NCI-H82 treated with DMSO at 0.1 percent for 48 hours (cell line): ENCODE measurements around the gene AIDA.
A peak's percentile ranks its signal among the peaks of the same experiment; 100 is the strongest.
"Not testable (repeated sequence)": the region's sequence is repeated elsewhere in the genome, so short reads cannot be mapped to it uniquely, and the experiment has no call there.

Experiments used
- DNase-seq: peaks from one replicate; lab custom pipeline; 2025; ENCODE audit not compliant: unreplicated experiment; lab: John Stamatoyannopoulos, UW

Gene AIDA

DNA sequence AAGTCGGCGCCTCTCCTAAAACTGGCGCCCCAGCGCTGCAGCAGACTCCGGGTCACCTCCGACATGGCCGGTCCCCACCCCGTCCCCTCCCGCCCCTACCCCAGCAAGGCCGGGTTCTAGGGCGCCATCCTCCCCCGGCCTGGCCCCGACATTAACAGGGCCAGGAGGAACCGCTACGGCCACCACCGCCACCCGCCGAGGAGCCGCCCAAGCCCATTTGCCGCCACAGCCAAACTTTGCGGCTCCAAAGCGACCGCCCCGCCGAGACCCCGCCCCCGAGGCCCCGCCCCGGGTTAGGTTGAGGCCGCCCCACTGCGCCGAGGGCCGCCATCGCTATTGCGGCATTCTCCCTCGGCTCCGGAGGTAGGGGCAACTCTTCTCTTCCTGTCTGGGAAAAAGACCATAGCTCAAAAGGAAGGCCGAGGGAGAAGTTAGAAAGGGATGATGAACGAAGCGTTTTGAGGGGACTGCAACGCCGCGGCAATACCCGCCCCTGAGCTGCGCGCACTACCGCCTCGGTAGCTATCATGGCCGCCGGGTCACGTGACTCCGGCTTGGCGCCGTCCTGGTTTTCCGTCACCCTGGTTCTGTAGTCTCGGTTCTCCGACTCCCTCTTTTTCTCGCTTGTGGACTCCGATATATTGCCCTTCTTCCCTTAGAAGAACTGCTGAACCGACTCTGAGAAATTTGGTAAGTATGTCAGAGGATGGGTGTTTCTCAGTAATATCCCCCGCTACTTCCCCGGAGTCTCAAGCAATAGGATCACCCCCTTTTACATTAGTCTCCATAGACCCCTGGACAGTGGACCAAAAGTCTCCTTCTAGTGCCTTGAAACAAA is at the start of gene AIDA, which contains the start of gene BROX:
Gene AIDA (minus strand): TSS at position 239 of the 838 bp plus-strand sequence. CDS start 174 bp downstream, at position 65.
Gene BROX (plus strand): TSS at position 312 of the 838 bp plus-strand sequence. CDS start 3,136 bp downstream, outside the sequence.
- peak; percentile 77 for DNase-seq

GRCh38 chr1:222761083-222761482 is 48.8 kb upstream of the AIDA start:
- DNase-seq = no peak

DNA sequence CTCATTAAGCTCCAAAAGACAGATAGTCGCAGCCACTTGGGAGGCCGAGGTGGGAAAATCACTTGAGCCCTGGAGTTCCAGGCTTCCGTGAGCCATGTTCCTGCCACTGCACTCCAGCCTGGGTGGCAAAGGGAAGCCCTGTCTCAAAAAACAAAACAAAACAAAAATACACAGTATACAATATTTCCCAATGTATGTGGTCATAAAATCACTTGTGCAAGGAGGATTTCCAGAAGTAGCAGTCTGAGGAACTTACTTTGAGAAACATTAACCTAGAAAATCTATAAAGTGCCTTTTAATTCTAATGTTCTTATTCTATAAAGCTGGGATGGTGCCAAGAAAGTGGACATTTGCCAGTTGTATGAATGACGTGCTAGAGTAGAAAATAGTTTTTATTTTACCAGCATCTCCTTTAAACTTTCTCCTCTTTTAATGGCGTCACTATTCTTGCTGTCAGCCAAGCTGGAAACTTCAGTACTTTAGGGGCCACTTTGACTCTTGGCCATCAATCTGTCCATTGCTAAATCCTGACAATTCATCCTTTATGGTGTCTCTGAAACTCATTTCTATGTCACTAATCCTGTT is 47.3 kb upstream of the AIDA start:
- DNase-seq = no peak

DNA sequence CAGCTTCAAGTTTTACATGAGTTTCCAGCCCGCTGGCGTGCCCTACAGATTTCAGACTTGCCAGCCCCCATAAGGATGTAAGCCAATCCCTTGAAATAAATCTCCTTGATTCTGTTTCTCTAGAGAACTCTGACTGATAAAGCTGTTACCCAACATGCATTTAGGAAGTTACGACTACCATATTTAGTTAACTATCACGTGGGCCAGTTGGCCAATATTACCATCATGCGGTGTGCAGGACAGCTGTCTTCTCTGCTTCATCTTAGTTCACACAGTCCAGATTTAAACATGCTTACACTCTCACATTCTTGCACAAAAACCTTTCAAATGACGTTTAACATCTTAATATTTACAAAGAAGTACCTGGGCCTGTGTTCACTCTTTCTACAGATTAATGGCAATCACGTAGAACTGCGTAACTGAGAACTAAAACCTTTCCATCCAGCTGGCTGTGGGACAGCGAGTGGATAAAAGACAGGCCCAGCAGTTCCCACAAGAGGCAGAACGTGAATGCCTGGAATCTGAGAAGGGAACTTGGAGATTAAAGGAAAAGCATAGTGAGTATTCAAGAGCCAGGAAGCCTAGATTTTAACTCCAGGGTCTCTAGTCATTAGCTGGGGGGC is 45.5 kb upstream of the AIDA start:
- DNase-seq = no peak

GRCh38 chr1:222754366-222755139 is 42.3 kb upstream of the AIDA start:
- no peak for DNase-seq

DNA sequence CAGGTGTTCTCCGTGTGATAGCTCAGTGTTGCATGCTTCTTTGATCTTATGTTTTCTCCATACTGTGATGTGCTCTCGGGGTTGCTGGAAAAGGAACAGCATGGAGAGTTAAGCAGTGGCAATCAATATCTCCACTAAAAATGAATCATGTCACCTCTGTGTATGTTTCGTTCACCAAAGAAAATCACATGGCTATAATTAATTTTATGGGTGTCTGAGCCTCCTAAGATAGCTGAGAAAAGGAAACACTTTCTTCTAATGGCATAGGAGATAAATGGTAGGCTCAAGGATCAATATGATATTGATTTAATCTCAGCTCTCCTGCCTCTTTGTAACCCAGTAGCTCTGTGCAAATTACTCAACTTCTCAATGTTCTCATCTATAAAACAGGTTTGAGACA is 39.0 kb upstream of the AIDA start:
- DNase-seq = no peak

DNA sequence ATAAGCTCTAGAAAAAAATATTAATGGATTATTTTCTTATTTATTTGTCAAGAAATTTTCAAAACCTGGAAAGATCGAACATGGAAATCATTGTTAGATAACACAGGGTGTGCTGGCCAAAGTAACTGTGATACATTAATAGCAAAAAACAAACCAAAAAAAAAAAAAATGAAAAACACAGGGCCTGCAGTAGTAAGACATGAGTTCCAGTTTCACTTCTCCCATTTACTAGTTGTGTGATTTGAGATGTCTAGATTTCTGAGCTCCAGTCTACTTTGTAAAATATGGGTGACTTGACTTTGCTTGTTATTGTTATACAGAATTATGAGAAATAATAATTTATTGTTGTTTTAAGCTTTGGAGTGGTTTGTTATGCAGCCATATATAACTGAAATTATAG is 38.4 kb upstream of the AIDA start:
- DNase-seq = no peak

DNA sequence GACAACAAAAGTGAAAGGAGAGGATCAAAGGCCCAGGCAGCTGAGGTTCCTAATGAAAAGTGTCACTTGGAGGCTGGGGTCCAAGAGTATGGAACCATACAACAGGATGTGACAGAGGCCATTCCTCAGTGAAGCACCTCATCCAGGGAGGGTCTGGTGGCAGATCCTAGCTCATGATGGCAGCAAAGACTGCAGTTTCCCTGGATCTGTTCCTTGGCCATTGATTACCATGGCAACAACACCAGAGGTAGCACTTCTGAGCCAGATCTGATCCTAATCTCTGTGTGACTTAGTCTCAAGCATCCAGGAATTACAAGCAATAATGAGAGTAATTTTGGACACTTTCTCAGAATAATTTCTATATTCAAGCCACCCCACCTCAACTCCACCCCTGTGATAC is 37.6 kb upstream of the AIDA start:
- DNase-seq = no peak

GRCh38 chr1:222741630-222742457 is 29.6 kb upstream of the AIDA start:
- DNase-seq = not testable (repeated sequence)

DNA sequence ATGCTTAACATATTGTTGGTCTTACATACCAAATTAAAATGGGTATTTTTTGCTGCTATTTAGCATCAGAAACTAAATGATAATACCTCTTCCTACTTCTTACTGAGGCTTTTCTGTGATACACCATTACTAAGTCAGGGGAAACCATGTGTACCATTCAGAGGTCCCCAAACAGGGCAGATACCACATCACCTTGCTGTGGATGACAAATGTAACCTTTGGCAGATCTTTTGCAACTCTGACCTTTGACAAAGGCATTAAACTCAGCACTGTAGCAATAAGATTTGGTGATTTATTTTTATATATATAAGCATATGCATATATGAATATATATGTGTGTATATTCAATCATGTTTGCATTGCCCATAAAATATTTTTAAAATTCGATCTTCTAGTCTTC is 27.6 kb upstream of the AIDA start:
- no peak for DNase-seq

GRCh38 chr1:222739465-222739864 is 27.2 kb upstream of the AIDA start:
- no peak for DNase-seq

GRCh38 chr1:222736972-222737371 is 24.7 kb upstream of the AIDA start, which contains the start of gene FAM177B:
Gene FAM177B, plus strand, starts transcription at chr1:222737202. Its CDS starts 9,344 bp downstream, at chr1:222746546.
- no peak for DNase-seq

DNA sequence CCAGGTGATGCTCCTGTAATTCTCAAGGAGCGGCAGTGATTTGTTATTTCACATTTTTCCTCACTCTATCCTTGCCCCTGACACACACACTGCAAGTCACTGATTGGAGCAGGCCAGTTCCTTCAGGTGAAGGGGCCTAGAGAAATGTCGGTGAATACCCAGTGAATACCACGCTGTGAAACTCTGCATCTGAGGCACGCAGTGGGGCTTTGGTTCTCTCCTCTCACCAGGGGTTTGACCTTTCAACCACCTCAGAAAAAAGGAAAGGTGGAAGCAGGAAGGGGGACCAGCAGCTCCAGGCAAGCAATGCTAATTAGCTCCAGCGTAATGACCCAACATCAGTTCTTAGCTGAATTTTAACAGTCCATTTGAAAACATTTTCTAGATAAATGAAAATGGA is 24.2 kb upstream of the AIDA start:
- no peak for DNase-seq

DNA sequence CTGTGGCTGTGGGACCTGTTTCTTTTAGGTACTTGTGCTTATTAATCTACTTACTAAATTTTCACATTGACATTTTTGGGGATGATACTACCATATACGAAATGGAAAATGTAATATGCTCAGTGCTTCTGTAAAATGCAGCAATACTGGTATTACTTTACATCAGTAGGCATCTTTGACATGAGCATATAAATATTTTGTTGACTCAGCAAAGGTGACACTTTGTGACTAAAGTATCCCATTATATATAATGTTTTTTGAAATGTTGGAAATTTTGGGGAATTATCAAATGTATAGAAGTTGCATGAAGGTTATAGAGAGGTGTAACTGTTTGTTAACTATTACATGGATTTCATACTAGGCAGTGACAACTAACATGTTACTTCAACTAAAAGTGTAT is 22.4 kb upstream of the AIDA start:
- DNase-seq = no peak

DNA sequence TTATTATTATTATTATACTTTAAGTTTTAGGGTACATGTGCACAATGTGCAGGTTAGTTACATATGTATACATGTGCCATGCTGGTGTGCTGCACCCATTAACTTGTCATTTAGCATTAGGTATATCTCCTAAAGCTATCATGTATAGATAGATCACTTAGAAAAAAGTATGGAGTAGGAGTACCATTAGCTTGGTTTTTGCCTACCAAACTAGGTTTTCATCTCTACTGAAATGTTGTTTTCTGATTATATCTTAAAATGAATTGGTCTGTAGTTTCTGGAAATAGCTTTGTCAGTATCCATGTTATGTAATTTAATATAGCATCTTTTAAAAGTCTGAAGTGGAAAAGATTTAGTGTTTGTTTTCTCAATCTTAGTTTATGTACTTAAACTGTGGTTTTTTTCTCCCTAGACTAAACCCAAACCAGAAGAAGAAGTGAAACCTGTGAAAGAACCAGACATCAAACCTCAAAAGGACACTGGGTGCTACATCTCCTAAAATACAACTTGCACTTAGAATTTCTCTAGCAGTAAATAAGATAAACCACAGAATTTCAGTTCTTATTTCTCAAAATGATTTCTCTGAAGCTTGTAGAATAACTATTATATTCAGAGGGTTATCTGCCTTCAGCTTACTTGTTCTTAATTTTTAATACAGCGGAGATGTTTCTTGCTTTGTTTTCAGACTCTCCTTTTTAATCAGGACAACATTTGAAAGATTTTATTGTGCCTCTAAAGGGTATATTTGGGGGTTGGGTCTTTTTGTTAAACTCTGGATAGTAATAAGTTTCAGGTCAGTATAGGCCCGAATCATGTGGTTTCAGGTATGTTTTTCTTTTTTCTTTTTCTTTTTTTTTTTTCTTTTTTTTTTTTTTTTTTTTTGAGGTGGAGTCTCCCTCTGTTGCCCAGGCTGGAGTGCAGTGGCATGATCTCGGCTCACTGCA is 20.2 kb upstream of the AIDA start:
- no peak for DNase-seq

- no peak for DNase-seq
Observed at GRCh38 chr1:222730866-222731265, 18.6 kb upstream of the AIDA start.

GRCh38 chr1:222728746-222729145 is 16.5 kb upstream of the AIDA start:
- DNase-seq = no peak

- DNase-seq = no peak
Observed at GRCh38 chr1:222716393-222716792, 4.1 kb upstream of the AIDA start.
